ENCODE data around the gene JAG2. TPM values are rescaled to one million over a fixed set of nuclear protein-coding genes. Genes with fewer than 3 reads are reported as not detected.

Gene JAG2
- total RNA-seq, 1 experiment from 2014 or later = 12.2 TPM

GRCh38 chr14:105157872-105158271, 10.7 kb downstream of the JAG2 start:
- H3K9me3 Mint-ChIP-seq = no peaks in the 10 kb centered on the region
- no peaks in the 10 kb centered on the region for H3K27me3 Mint-ChIP-seq (ENCODE audit: low read depth)
- ChIA-PET CTCF (interaction anchor here (0.7 to 3.9 kb wide), 3 partner anchors 11 to 97 kb away, joined by 3 to 20 read pairs (median 4); partner anchors contain the start of gene JAG2), POLR2A (no interaction called here)
- H3K4me1 Mint-ChIP-seq = no peaks in the 10 kb centered on the region; the same call in 1 of the 2 replicates
- TF ChIP-seq MXD4 (CRISPR knock-in tag; IDR thresholded peaks at IDR 0.05; ENCODE audit: borderline replicate concordance) (no peak), ZNF121 (CRISPR knock-in tag; IDR thresholded peaks at IDR 0.05) (no peak), ZNF317 (CRISPR knock-in tag; IDR thresholded peaks at IDR 0.05; ENCODE audit: borderline replicate concordance, low read depth) (no peak), SMAD3 (CRISPR knock-in tag; IDR thresholded peaks at IDR 0.05; ENCODE audit: borderline replicate concordance) (no peak), GTF2I (CRISPR knock-in tag; conservative IDR thresholded peaks at IDR 0.05) (no peak), ZSCAN18 (CRISPR knock-in tag; IDR thresholded peaks at IDR 0.05) (no peak), NR3C1 (CRISPR knock-in tag; conservative IDR thresholded peaks at IDR 0.05; ENCODE audit: low read depth) (no peak), NFATC4 (CRISPR knock-in tag; IDR thresholded peaks at IDR 0.05) (no peak), ZNF425 (CRISPR knock-in tag; conservative IDR thresholded peaks at IDR 0.05) (no peak), AFF4 (CRISPR knock-in tag; IDR thresholded peaks at IDR 0.05; ENCODE audit: borderline replicate concordance) (no peak), E2F5 (CRISPR knock-in tag; IDR thresholded peaks at IDR 0.05) (no peak), TEAD1 (CRISPR knock-in tag; IDR thresholded peaks at IDR 0.05) (no peak), ZNF396 (CRISPR knock-in tag; IDR thresholded peaks at IDR 0.05; ENCODE audit: borderline replicate concordance) (no peak), PREB (CRISPR knock-in tag; IDR thresholded peaks at IDR 0.05; ENCODE audit: borderline replicate concordance) (no peak), USF1 (CRISPR knock-in tag; IDR thresholded peaks at IDR 0.05) (no peak), FOXP4 (CRISPR knock-in tag; IDR thresholded peaks at IDR 0.05) (no peak), ZNF219 (CRISPR knock-in tag; IDR thresholded peaks at IDR 0.05; ENCODE audit: borderline replicate concordance) (no peak), ZNF416 (CRISPR knock-in tag; IDR thresholded peaks at IDR 0.05) (no peak)
- no peak overlapping the region for H3K27ac Mint-ChIP-seq
- H3K36me3 Mint-ChIP-seq = no peaks in the 10 kb centered on the region
- no peak overlapping the region for H3K4me3 Mint-ChIP-seq
- DNase-seq (ENCODE audit: low spot score) = no peak
- ATAC-seq = no peak

Data from WTC11 (cell line).